ENCODE data around the gene PTPRF. TPM values are rescaled to one million over a fixed set of nuclear protein-coding genes. Genes with fewer than 3 reads are reported as not detected.

Gene PTPRF
- total RNA-seq, 1 donor from 2014 or later: 145 TPM

- peaks cover 3% of the 10 kb centered on the region for H3K27me3 Mint-ChIP-seq (ENCODE audit: unreplicated experiment)
- no peaks in the 10 kb centered on the region for H3K9me3 Mint-ChIP-seq (ENCODE audit: unreplicated experiment)
- peak overlapping the region; percentile 6 for H3K4me3 Mint-ChIP-seq (ENCODE audit: unreplicated experiment)
- no peak for TF ChIP-seq CTCF (IDR thresholded peaks at IDR 0.05; ENCODE audit: unreplicated experiment)
- DNase-seq (ENCODE audit: low spot score): no peak
- H3K27ac Mint-ChIP-seq (ENCODE audit: unreplicated experiment): no peak overlapping the region
- peaks cover 21% of the 10 kb centered on the region for H3K4me1 Mint-ChIP-seq (ENCODE audit: unreplicated experiment)
- H3K36me3 Mint-ChIP-seq (ENCODE audit: low read depth, unreplicated experiment): peaks cover 27% of the 10 kb centered on the region
Observed at GRCh38 chr1:43653893-43654292, 123.2 kb downstream of the PTPRF start.

DNA sequence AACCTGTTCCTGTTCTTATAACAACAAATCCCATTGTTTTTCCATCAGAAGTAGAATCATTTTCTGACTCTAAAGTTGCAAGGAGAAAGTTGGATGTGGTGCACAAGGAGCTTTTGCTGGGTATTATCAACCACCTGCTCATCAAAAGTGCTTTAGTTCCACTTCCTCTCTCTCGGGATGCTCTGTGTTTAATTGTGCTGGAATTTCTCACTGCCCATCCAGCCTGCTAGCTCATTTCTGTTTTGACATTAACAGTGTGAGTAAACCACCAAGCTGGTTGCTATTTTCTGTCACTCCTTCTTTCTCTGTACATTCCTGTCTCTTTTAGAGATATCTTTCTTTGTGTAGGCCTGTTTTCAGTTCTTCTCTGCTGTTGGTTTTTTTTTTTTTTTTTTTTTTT lies 125.3 kb downstream of the PTPRF start:
- H3K36me3 Mint-ChIP-seq (ENCODE audit: low read depth, unreplicated experiment): peaks cover 36% of the 10 kb centered on the region
- H3K9me3 Mint-ChIP-seq (ENCODE audit: unreplicated experiment): no peaks in the 10 kb centered on the region
- H3K4me3 Mint-ChIP-seq (ENCODE audit: unreplicated experiment): peak overlapping the region; percentile 54
- no peaks in the 10 kb centered on the region for H3K27me3 Mint-ChIP-seq (ENCODE audit: unreplicated experiment)
- H3K27ac Mint-ChIP-seq (ENCODE audit: unreplicated experiment): no peak overlapping the region
- H3K4me1 Mint-ChIP-seq (ENCODE audit: unreplicated experiment): peaks cover 14% of the 10 kb centered on the region
- TF ChIP-seq CTCF (IDR thresholded peaks at IDR 0.05; ENCODE audit: unreplicated experiment): no peak
- no peak for DNase-seq (ENCODE audit: low spot score)

DNA sequence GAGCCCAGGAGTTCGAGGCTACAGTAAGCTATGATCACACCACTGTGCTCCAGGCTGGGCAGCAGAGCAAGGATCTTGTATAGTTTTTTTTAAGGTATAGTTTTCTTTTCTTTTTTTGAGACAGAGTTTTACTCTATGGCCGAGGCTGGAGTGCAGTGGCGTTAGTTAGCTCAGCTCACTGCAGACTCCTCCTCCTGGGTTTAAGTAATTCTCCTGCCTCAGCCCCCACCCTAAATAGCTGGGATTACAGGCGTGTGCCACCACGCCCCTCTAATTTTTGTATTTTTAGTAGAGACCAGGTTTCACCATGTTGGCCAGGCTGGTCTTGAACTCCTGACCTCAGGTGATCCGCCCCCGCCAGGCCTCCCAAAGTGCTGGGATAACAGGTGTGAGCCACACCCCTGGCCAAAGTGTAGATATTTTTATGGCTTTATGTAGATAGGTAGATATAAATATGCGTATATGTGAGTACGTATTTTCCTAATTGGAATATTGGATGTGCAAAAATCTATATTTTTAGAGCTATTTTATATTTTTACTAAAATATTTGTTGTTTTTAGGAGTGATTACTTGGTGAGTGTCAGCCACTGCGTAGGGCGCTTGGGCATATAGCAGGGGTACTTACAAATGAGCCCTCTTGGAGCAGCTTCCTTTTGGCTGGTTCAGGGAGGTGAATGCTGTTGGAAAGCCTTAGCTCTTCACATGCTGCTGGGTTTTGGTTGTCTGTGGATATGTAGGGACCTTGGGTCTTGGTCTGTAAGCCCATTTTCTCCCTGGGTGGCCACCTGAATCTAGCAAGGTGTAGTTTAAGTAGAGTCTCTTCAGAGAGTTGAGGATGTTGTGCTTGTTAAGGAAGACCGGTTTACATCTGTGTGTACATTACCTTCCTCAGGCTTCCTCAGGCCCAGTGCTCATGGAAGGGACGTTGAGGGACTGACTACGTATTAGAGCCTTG lies 128.8 kb downstream of the PTPRF start:
- Mint-ChIP-seq H3K4me1 (ENCODE audit: unreplicated experiment) (no peaks in the 10 kb centered on the region), H3K4me3 (ENCODE audit: unreplicated experiment) (no peak overlapping the region), H3K36me3 (ENCODE audit: low read depth, unreplicated experiment) (peaks cover 42% of the 10 kb centered on the region), H3K27me3 (ENCODE audit: unreplicated experiment) (peaks cover 2% of the 10 kb centered on the region), H3K27ac (ENCODE audit: unreplicated experiment) (no peak overlapping the region), H3K9me3 (ENCODE audit: unreplicated experiment) (no peaks in the 10 kb centered on the region)
- TF ChIP-seq CTCF (IDR thresholded peaks at IDR 0.05; ENCODE audit: unreplicated experiment): no peak
- DNase-seq (ENCODE audit: low spot score): no peak

DNA sequence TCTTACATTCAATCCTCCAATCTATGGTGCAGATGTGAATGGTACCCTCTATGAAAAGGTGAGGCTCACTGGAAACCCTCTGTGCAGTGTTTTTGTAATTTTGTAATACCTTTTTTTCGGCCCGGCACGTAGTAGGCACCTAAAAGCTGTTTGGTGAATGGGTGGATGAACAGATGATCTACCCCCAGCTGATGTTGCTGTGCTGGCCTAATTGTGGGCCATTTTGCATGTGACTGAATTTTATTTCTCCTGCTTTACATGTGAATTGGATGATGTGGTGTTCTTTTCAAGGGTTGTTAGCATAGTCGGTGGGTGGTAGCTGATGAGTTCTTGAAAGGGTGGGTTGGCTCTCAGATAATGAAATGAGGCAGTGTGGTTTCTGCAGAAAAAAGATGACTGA lies 129.7 kb downstream of the PTPRF start:
- no peak overlapping the region for H3K27ac Mint-ChIP-seq (ENCODE audit: unreplicated experiment)
- H3K4me1 Mint-ChIP-seq (ENCODE audit: unreplicated experiment): no peaks in the 10 kb centered on the region
- no peak for DNase-seq (ENCODE audit: low spot score)
- no peaks in the 10 kb centered on the region for H3K9me3 Mint-ChIP-seq (ENCODE audit: unreplicated experiment)
- H3K4me3 Mint-ChIP-seq (ENCODE audit: unreplicated experiment): peak overlapping the region; percentile 7
- H3K36me3 Mint-ChIP-seq (ENCODE audit: low read depth, unreplicated experiment): peaks cover 35% of the 10 kb centered on the region
- TF ChIP-seq CTCF (IDR thresholded peaks at IDR 0.05; ENCODE audit: unreplicated experiment): no peak
- peaks cover 2% of the 10 kb centered on the region for H3K27me3 Mint-ChIP-seq (ENCODE audit: unreplicated experiment)

GRCh38 chr1:43664369-43664768 lies 133.7 kb downstream of the PTPRF start:
- Mint-ChIP-seq H3K4me3 (ENCODE audit: unreplicated experiment) (no peak overlapping the region), H3K4me1 (ENCODE audit: unreplicated experiment) (no peaks in the 10 kb centered on the region), H3K9me3 (ENCODE audit: unreplicated experiment) (no peaks in the 10 kb centered on the region), H3K36me3 (ENCODE audit: low read depth, unreplicated experiment) (peaks cover 57% of the 10 kb centered on the region), H3K27ac (ENCODE audit: unreplicated experiment) (no peak overlapping the region), H3K27me3 (ENCODE audit: unreplicated experiment) (peaks cover 2% of the 10 kb centered on the region)
- no peak for TF ChIP-seq CTCF (IDR thresholded peaks at IDR 0.05; ENCODE audit: unreplicated experiment)
- no peak for DNase-seq (ENCODE audit: low spot score)
